HCEC 1CT (cell line): ENCODE data around the gene AGAP1.
A peak's percentile ranks its signal among the peaks of the same experiment; 100 is the strongest.
"Not testable (repeated sequence)": the region's sequence is repeated elsewhere in the genome, so short reads cannot be mapped to it uniquely, and the experiment has no call there.

Experiments
- DNase-seq: peaks from one replicate; pipeline ENCODE4 v3.0.0-alpha.2; 2017

The AGAP1 gene

GRCh38 chr2:235747786-235748091 lies 253.9 kb downstream of the AGAP1 start:
- no peak for DNase-seq

- DNase-seq: peak; percentile 40
These were observed 255.4 kb downstream of the AGAP1 start for GRCh38 chr2:235749121-235749770.

GRCh38 chr2:235749771-235750160 lies 255.9 kb downstream of the AGAP1 start:
- DNase-seq: no peak

- no peak for DNase-seq
These were observed 259.0 kb downstream of the AGAP1 start for GRCh38 chr2:235752846-235753245.

GRCh38 chr2:235754357-235755207 lies 260.7 kb downstream of the AGAP1 start:
- no peak for DNase-seq

- no peak for DNase-seq
These were observed 262.6 kb downstream of the AGAP1 start for GRCh38 chr2:235756491-235756890.

- DNase-seq: no peak
These were observed 263.4 kb downstream of the AGAP1 start for GRCh38 chr2:235757212-235757611.

- no peak for DNase-seq
These were observed 263.8 kb downstream of the AGAP1 start for GRCh38 chr2:235757640-235758039.

- no peak for DNase-seq
These were observed 269.2 kb downstream of the AGAP1 start for GRCh38 chr2:235762832-235763598.

- no peak for DNase-seq
These were observed 270.0 kb downstream of the AGAP1 start for GRCh38 chr2:235763816-235764215.

GRCh38 chr2:235764478-235764877 lies 270.6 kb downstream of the AGAP1 start:
- not testable (repeated sequence) for DNase-seq

GRCh38 chr2:235765181-235765820 lies 271.5 kb downstream of the AGAP1 start:
- DNase-seq: no peak

GRCh38 chr2:235766278-235766677 lies 272.4 kb downstream of the AGAP1 start:
- DNase-seq: peak; percentile 59

- DNase-seq: no peak
These were observed 274.8 kb downstream of the AGAP1 start for GRCh38 chr2:235768606-235769005.

GRCh38 chr2:235769046-235769445 lies 275.2 kb downstream of the AGAP1 start:
- DNase-seq: no peak

GRCh38 chr2:235770909-235771820 lies 277.3 kb downstream of the AGAP1 start:
- no peak for DNase-seq

GRCh38 chr2:235773188-235773928 lies 279.5 kb downstream of the AGAP1 start:
- no peak for DNase-seq

GRCh38 chr2:235774153-235774870 lies 280.5 kb downstream of the AGAP1 start:
- no peak for DNase-seq

GRCh38 chr2:235776531-235776930 lies 282.7 kb downstream of the AGAP1 start:
- DNase-seq: no peak

- peak; percentile 55 for DNase-seq
These were observed 285.6 kb downstream of the AGAP1 start for GRCh38 chr2:235779444-235779896.

GRCh38 chr2:235780401-235780800 lies 286.6 kb downstream of the AGAP1 start:
- DNase-seq: no peak
